ENCODE data around the gene DLGAP3.
"Not testable (repeated sequence)": the region's sequence is repeated elsewhere in the genome, so short reads cannot be mapped to it uniquely, and the experiment has no call there.

The DLGAP3 gene

GRCh38 chr1:34929497-34929852 lies at the start of gene DLGAP3:
TSS of gene DLGAP3 (minus strand) at chr1:34929650. CDS start at chr1:34905383, 24,267 bp downstream.
- DNase-seq, result no peak

GRCh38 chr1:34978921-34979320 lies 49.5 kb upstream of the DLGAP3 start:
- DNase-seq, result no peak

GRCh38 chr1:34977858-34978257 lies 48.4 kb upstream of the DLGAP3 start:
- DNase-seq, result no peak

- no peak for DNase-seq
Observed at GRCh38 chr1:34977210-34977471, 47.7 kb upstream of the DLGAP3 start.

GRCh38 chr1:34976384-34977209 lies 47.1 kb upstream of the DLGAP3 start:
- no peak for DNase-seq

GRCh38 chr1:34975771-34976170 lies 46.3 kb upstream of the DLGAP3 start:
- no peak for DNase-seq

- no peak for DNase-seq
Observed at GRCh38 chr1:34975338-34975737, 45.9 kb upstream of the DLGAP3 start.

- DNase-seq, result no peak
Observed at GRCh38 chr1:34974626-34975025, 45.2 kb upstream of the DLGAP3 start.

- DNase-seq, result no peak
Observed at GRCh38 chr1:34973326-34973725, 43.9 kb upstream of the DLGAP3 start.

- DNase-seq, result no peak
Observed at GRCh38 chr1:34970829-34971228, 41.4 kb upstream of the DLGAP3 start.

- DNase-seq, result no peak
Observed at GRCh38 chr1:34970220-34970735, 40.8 kb upstream of the DLGAP3 start.

GRCh38 chr1:34968297-34968696 lies 38.8 kb upstream of the DLGAP3 start:
- not testable (repeated sequence) for DNase-seq

GRCh38 chr1:34967672-34968071 lies 38.2 kb upstream of the DLGAP3 start:
- not testable (repeated sequence) for DNase-seq

GRCh38 chr1:34965597-34965996 lies 36.1 kb upstream of the DLGAP3 start:
- DNase-seq, result no peak

GRCh38 chr1:34950428-34950827 lies 21.0 kb upstream of the DLGAP3 start:
- DNase-seq, result no peak

- DNase-seq, result not testable (repeated sequence)
Observed at GRCh38 chr1:34948739-34949138, 19.3 kb upstream of the DLGAP3 start.

GRCh38 chr1:34947641-34948314 lies 18.3 kb upstream of the DLGAP3 start:
- DNase-seq, result not testable (repeated sequence)

- no peak for DNase-seq
Observed at GRCh38 chr1:34946211-34946610, 16.8 kb upstream of the DLGAP3 start.

GRCh38 chr1:34941798-34942197 lies 12.3 kb upstream of the DLGAP3 start:
- not testable (repeated sequence) for DNase-seq

GRCh38 chr1:34930702-34931071 lies 1.2 kb upstream of the DLGAP3 start:
- no peak for DNase-seq

GRCh38 chr1:34929853-34930701 lies 627 bp upstream of the DLGAP3 start:
- DNase-seq, result no peak

GRCh38 chr1:34928699-34929496 lies 552 bp downstream of the DLGAP3 start:
- no peak for DNase-seq
